Measurements from ENCODE around the gene RANBP9. TPM values are rescaled to one million over a fixed set of nuclear protein-coding genes. Genes with fewer than 3 reads are reported as not detected.

Gene RANBP9
- total and polyA plus RNA-seq, 2 of the 13 experiments (the other 11 are each of a cell fraction or from before 2014, with no cell fraction given), result 26.6 to 30.6 TPM

DNA sequence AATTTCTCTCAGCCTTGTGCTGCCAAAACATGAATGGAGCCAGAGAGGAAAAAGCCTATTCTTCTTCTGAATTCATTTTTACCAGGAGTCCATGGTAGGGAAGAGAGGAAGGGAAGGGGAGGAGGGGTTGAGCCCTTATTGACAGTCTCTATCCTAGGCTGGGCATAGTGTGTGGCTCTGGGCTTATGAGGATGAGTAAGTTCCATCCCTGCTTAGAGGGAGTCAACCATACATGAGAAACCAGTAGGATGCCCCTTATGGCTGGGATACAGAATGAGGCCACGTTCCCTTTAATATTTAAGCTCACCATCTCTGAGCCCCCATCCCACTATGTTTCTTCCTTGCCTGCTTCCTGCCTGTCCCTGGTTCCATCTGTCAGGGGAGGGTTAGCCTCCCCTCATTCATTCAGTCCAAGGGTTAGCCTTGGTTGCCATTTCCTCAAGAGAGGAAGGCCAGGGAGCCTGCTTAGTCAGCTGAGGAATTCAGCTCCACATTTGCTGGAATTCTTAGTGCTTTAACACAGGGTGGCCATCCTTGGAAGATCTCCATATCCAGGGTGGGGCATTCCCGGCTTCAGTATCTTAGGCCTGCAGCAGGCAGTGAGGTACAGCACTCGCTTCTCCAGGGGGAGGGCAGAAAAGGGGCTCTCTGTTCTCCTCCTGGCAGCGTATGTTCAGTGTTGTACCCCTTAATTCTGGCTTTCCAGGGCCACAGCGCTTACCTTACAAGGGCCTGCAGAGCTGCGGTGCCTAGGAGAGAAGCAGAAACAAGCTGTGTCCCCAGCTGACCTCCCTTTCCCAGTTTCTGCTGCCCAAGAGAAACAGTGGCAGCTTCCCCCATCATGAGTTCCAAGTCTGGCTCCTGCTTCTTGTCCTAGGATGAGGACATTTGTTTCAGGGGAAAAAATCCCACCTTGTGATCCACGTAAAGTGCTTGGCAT, 124.8 kb downstream of the RANBP9 start (continued):
- TF ChIP-seq ZBTB39 (CRISPR knock-in tag; IDR thresholded peaks at IDR 0.05) (no peak), ARNT (IDR thresholded peaks at IDR 0.05) (no peak), KMT2A (CRISPR knock-in tag; IDR thresholded peaks at IDR 0.05) (no peak), NR2F1 (CRISPR knock-in tag; IDR thresholded peaks at IDR 0.05) (no peak), GRHL1 (CRISPR knock-in tag; conservative IDR thresholded peaks at IDR 0.05) (no peak), ZNF768 (CRISPR knock-in tag; IDR thresholded peaks at IDR 0.05) (no peak)

GRCh38 chr6:13581700-13582229, 129.9 kb downstream of the RANBP9 start:
- in situ Hi-C loops (cut with HindIII; ENCODE audit: extremely low pct_ligation_motif_present, low pct_unique_long_range_greater_than_20kb), result no loop called here
- no peak for ATAC-seq
- 93% methylated on average over 9 of the region's 9 CpGs for WGBS (ENCODE audit: low lambda C conversion rate)
- no peak for TF ChIP-seq ZNF616 (CRISPR knock-in tag; IDR thresholded peaks at IDR 0.05; ENCODE audit: low read depth)
- TF ChIP-seq NPAS2 (CRISPR knock-in tag; IDR thresholded peaks at IDR 0.05; ENCODE audit: borderline replicate concordance), result no peak
- no peak for TF ChIP-seq NCOA5 (CRISPR knock-in tag; IDR thresholded peaks at IDR 0.05)
- no peak for TF ChIP-seq ZNF891 (CRISPR knock-in tag; IDR thresholded peaks at IDR 0.05)
- TF ChIP-seq SRSF1 (optimal IDR thresholded peaks at IDR 0.05; ENCODE audit: low read depth, low read length), result no peak
- TF ChIP-seq, protein P1, sequence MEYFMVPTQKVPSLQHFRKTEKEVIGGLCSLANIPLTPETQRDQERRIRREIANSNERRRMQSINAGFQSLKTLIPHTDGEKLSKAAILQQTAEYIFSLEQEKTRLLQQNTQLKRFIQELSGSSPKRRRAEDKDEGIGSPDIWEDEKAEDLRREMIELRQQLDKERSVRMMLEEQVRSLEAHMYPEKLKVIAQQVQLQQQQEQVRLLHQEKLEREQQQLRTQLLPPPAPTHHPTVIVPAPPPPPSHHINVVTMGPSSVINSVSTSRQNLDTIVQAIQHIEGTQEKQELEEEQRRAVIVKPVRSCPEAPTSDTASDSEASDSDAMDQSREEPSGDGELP (IDR thresholded peaks at IDR 0.05; ENCODE audit: borderline replicate concordance, low read depth), result no peak
- TF ChIP-seq SIX4 (CRISPR knock-in tag; IDR thresholded peaks at IDR 0.05), result no peak
- no peak for TF ChIP-seq LBX2 (CRISPR knock-in tag; IDR thresholded peaks at IDR 0.05; ENCODE audit: borderline replicate concordance)
- TF ChIP-seq ZFP91 (CRISPR knock-in tag; IDR thresholded peaks at IDR 0.05; ENCODE audit: borderline replicate concordance), result no peak

More at GRCh38 chr6:13581700-13582229, 129.9 kb downstream of the RANBP9 start:
- H3K27me3 ChIP-seq (ENCODE audit: control insufficient read depth in 1 of 2, insufficient read depth in 2 of 2, low read length in 2 of 2), result no peaks in the 10 kb centered on the region
- no peak overlapping the region for H3K4me2 ChIP-seq (ENCODE audit: low read depth, low read length)
- no peak overlapping the region for H3K27ac ChIP-seq (ENCODE audit: extremely low read length, insufficient read depth, low read length)
- H4K20me1 ChIP-seq (ENCODE audit: insufficient read depth, low read length), result no peaks in the 10 kb centered on the region
- BruUV-seq (replicated peaks), result no TSS peak
- no peak for FAIRE-seq
- H3K36me3 ChIP-seq (replicated peaks in 1 of 2; ENCODE audit: control insufficient read depth in 1 of 2, insufficient read depth in 2 of 2, low read length in 2 of 2), result peaks cover under 1 to 8% of the 10 kb centered on the region in 2 experiments; a peak in 4 of 5 replicates
- no peaks in the 10 kb centered on the region for H3K9me3 ChIP-seq (ENCODE audit: low read length)
- no peak overlapping the region for H2AFZ ChIP-seq (ENCODE audit: low read length)
- peaks cover 9% of the 10 kb centered on the region for H3K79me2 ChIP-seq (ENCODE audit: insufficient read depth, low read length)
- no peak overlapping the region for H3K4me3 ChIP-seq (replicated peaks in 1 of 3; ENCODE audit: insufficient read depth in 1 of 3, low read depth in 2 of 3, low read length in 3 of 3)
- no peak for DNase-seq (ENCODE audit: low spot score)
- intact Hi-C loops (cut with micrococcal nuclease; ENCODE audit: unreplicated experiment), result no loop called here
- H3K4me1 ChIP-seq (ENCODE audit: insufficient read depth, low read length), result peaks cover 9% of the 10 kb centered on the region
- ChIA-PET POLR2A (interaction anchor here (1.8 kb wide), 1 partner anchor 23 kb away, joined by 4 read pairs; no protein-coding TSS in a partner anchor), CTCF (ENCODE audit: low intra/inter-chr PET ratio, low total read pairs) (no interaction called here)
- no peak overlapping the region for H3K9ac ChIP-seq (ENCODE audit: insufficient read depth, low read depth, low read length)
